Measurements from ENCODE around the gene CCDC57. TPM values are rescaled to one million over a fixed set of nuclear protein-coding genes. Genes with fewer than 3 reads are reported as not detected.

The CCDC57 gene
- total and polyA plus RNA-seq, 11 donors: 4.3 to 17.6 (median 9.5) TPM

- H3K9me3 ChIP-seq: no peaks in the 10 kb centered on the region
- peak overlapping the region; percentile 78 to 98 (median 93) for H3K4me3 ChIP-seq
- no peaks in the 10 kb centered on the region for H3K27me3 ChIP-seq
- no peak for TF ChIP-seq CTCF (IDR thresholded peaks at IDR 0.05)
- TF ChIP-seq POLR2A (IDR thresholded peaks at IDR 0.05): no peak
- peak in 2 of 4 donors; percentile 2 to 4 for ATAC-seq
- H3K27ac ChIP-seq: peak overlapping the region in 8 of 12 donors; percentile 75 to 93 (median 88)
- H3K4me1 ChIP-seq: peaks cover 0 to 27% (median 19%) of the 10 kb centered on the region in 12 donors
- WGBS, 4 donors: 36 to 65% (median 41%) methylated on average over 12 to 36 of the region's 36 CpGs
- DNase-seq: peak in 3 of 5 donors; percentile 24 to 61 (median 24)
- H3K36me3 ChIP-seq: peaks cover 0 to 43% (median 29%) of the 10 kb centered on the region in 9 donors
- intact Hi-C loops (cut with DNase I): loop anchor here in 1 of 10 donors (2.0 kb wide), 1 partner anchor 34 kb away; the partner anchor contains the start of gene FASN
Observed at GRCh38 chr17:82064433-82065192, 148.0 kb downstream of the CCDC57 start.

DNA sequence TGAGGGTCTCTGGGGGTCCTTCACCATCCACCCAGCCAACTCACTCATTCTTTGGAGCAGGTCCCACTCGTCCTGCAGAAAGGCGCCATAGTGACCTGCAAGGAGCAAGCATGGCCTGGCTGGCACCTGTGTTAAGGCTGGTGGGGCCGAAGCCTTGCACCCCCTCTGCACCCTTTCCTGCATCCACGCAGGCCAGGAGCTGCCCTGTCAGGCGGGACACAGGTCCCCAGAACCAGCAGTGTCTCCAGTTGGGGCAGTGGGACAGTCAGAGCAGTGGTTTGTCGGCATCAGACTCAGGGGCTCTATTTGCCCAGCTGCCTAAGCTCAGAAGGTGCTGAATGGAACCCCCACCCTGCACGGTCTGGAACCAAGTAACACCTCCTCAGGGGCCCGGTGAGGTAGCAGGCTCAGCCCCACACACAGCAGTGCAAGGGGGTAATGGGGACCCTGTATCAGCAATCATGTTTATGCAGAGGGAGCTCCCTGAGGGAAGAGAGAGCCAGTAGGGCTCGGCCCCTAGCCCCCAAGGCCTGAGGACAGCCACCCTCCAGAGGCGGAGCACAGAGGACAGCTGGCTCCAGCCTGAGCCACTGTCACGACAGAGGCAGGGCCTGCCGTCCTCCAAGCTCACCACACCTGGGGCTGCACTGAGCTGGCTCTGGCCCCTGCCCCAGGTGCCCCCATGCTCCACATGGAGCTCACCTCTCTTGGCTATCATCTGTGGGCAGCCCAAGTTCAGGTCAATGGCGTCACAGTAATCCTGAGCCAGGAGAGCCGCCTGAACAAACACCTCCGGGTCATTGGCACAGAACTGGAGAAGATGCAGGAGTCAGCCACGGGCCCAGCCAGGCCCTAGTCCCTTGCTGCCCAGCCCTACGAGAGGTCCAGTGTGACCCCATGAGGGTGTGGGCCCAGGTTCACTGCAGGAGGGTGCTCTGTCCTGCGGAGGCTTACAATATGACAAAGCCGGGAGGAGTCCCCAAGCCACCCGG, 148.9 kb downstream of the CCDC57 start:
- peak overlapping the region in 4 of 12 donors; percentile 93 to 95 (median 94) for H3K4me3 ChIP-seq
- no peaks in the 10 kb centered on the region for H3K9me3 ChIP-seq
- H3K27ac ChIP-seq: no peak overlapping the region
- WGBS, 4 donors: 81 to 85% (median 82%) methylated on average over 15 to 20 of the region's 20 CpGs
- intact Hi-C loops (cut with DNase I): loop anchor here in 1 of 10 donors (2.0 kb wide), 1 partner anchor 35 kb away; the partner anchor contains the start of gene FASN
- DNase-seq (peak in 3 of 5 donors; percentile 18 to 54 (median 18)), ATAC-seq (no peak)
- TF ChIP-seq POLR2A (IDR thresholded peaks at IDR 0.05): no peak
- no peak for TF ChIP-seq CTCF (IDR thresholded peaks at IDR 0.05)
- no peaks in the 10 kb centered on the region for H3K27me3 ChIP-seq
- H3K36me3 ChIP-seq: peaks cover 0 to 52% (median 36%) of the 10 kb centered on the region in 9 donors
- peaks cover 0 to 27% (median 19%) of the 10 kb centered on the region in 12 donors for H3K4me1 ChIP-seq

- intact Hi-C loops (cut with DNase I): no loop called here
- ATAC-seq (no peak), DNase-seq (peak in 1 of 5 donors; percentile 44)
- H3K4me1 ChIP-seq: peaks cover 0 to 27% (median 19%) of the 10 kb centered on the region in 12 donors
- H3K9me3 ChIP-seq: no peaks in the 10 kb centered on the region
- H3K36me3 ChIP-seq: peaks cover 0 to 59% (median 44%) of the 10 kb centered on the region in 9 donors
- H3K27me3 ChIP-seq: no peaks in the 10 kb centered on the region
- TF ChIP-seq POLR2A (IDR thresholded peaks at IDR 0.05): no peak
- TF ChIP-seq CTCF (IDR thresholded peaks at IDR 0.05): no peak
- no peak overlapping the region for H3K4me3 ChIP-seq
- H3K27ac ChIP-seq: no peak overlapping the region
- 91 to 94% (median 93%) methylated on average over 5 to 9 of the region's 9 CpGs for WGBS, 4 donors
Observed at GRCh38 chr17:82062984-82063368, 149.7 kb downstream of the CCDC57 start.

All from heart left ventricle (tissue), 16 donors.